ENCODE measurements around the gene ZNF492.
"Not testable (repeated sequence)": the region's sequence is repeated elsewhere in the genome, so short reads cannot be mapped to it uniquely, and the experiment has no call there.

GRCh38 chr19:22633706-22634449 is at the start of gene ZNF492:
- TF ChIP-seq CTCF, MYC (IDR thresholded peaks at IDR 0.05; ENCODE audit: low read depth, low read length): not testable (repeated sequence)
- TF ChIP-seq POLR2A (IDR thresholded peaks at IDR 0.05; ENCODE audit: extremely low read depth, insufficient read length) (peak; percentile 70), MAX (IDR thresholded peaks at IDR 0.05; ENCODE audit: low read depth, low read length) (peak; percentile 52; the same call in 1 of the 2 replicates)

Measured in NB4 (cell line).